GM19099 (cell line): ENCODE results near the gene GLIS2.

Experiments used
- POLR2A ChIP-seq: IDR thresholded peaks from 3 replicates; pipeline ENCODE4 v1.6.1; 2011; ENCODE audit warnings: low read depth; ENCODE audit not compliant: insufficient read length; ENCODE audit errors: extremely low read depth

Gene GLIS2

DNA sequence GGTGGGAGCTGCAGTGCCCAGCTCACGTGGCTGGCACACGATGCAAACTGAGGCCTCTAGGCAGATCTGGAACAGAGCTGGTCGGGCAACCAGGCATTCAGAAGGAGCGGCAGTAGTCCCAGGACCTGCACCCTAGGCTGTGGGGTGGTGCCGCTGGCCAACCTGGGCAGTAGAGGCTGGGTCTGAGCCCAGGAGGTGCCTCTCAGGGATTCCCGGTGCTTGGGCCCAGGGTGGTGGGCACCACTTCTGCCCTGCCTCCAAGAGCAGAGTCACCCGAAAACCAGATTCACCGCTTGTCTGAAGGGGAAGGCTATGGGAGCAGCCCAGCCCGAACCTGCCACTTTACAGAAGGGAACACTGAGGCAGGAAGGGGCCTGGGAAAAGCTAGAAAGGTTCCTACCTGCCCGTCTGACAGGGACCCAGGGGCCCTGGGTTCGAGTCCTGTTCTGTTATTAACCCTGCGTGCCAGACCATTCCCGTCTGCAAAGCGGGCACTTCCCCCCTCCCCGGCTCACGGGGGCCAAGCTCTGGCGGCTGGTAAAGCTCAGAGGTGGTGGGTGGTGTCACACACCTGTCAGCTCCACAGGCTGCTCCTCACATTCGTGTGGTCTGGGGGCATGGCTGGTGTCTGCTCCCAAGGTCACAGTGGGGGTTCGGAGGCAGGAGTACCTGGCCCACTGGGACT, 16.9 kb downstream of the GLIS2 start:
- TF ChIP-seq POLR2A: no peak

DNA sequence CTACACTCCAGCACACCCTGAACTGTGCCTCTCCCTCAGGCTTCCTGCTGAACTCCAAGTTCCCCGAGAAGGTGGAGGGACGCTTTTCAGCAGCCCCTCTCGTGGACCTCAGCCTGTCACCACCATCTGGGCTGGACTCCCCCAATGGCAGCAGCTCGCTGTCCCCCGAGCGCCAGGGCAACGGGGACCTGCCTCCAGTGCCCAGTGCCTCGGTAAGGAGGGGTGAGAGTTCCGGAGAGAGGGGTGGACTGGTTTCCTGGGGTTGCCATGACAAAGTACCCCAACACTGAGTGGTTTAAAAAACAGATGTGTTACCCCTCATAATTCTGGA, 17.4 kb downstream of the GLIS2 start:
- no peak for TF ChIP-seq POLR2A

- TF ChIP-seq POLR2A: no peak
These were observed 19.0 kb downstream of the GLIS2 start for GRCh38 chr16:4334724-4335495.

DNA sequence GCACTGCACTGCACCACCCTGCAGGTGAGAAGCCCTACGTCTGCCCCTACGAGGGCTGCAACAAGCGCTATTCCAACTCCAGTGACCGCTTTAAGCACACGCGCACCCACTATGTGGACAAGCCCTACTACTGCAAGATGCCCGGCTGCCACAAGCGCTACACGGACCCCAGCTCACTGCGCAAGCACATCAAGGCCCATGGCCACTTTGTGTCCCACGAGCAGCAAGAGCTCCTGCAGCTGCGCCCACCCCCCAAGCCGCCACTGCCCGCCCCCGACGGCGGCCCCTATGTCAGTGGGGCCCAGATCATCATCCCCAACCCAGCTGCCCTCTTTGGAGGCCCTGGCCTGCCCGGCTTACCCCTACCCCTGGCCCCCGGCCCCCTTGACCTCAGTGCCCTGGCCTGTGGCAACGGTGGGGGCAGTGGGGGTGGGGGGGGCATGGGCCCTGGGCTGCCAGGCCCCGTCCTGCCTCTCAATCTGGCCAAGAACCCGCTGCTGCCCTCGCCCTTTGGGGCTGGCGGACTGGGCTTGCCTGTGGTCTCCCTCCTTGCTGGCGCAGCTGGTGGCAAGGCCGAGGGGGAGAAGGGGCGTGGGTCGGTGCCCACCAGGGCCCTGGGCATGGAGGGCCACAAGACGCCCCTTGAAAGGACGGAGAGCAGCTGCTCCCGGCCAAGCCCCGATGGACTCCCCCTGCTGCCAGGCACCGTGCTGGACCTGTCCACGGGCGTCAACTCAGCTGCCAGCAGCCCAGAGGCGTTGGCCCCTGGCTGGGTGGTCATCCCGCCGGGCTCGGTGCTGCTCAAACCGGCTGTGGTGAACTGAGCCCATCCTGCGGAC, 21.1 kb downstream of the GLIS2 start:
- TF ChIP-seq POLR2A: no peak

DNA sequence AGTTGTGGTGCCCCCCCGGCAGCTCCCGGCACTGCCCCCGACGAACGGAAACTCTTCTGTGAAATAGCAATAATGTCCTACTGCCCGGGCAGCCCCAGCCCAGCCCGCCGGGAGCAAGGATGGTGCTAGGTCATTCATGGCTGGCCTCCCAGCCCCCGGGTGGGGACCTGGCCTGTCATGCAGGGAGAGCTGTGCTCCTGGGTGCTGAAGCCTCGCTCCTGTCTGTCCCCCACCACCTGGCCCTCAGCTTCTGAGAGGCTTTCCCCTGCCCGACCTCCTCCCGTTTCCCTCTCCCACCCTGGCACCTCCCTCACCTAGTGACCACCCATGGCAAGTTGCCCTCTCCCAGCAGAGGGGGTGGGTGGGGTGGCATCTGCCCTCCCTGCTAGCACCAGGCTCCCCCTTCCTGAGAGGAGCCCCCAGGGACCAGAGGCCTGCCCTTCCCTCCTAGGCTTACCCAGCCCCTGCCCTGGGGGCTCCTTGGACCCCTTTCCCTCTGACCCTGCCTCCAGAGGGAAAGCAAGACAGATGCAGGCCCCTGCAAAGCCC, 21.7 kb downstream of the GLIS2 start:
- no peak for TF ChIP-seq POLR2A

DNA sequence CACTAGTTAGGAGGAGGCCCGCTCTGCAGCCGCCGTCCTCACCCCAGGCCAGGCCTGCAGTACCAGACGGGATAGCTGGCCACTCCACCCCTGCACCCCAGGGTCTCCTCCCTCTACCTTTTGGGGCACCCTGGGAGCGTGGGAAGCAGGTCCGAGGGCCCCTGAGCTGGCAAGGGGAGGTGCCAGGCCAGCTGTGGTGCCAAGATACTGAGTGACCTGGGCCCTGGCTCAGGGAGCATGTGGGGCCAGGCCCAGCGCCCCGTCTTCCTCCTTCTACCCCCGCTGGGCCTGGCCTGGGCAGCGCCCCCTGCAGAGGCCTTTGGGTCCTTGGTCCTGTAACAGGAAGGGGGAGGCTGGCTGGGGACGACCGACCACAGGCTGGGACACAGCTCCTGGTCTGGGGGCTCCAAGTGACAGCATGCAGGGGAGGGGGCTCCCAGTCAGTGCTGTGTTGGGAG, 22.3 kb downstream of the GLIS2 start:
- no peak for TF ChIP-seq POLR2A

- no peak for TF ChIP-seq POLR2A
These were observed 22.9 kb downstream of the GLIS2 start for GRCh38 chr16:4338712-4339299.

DNA sequence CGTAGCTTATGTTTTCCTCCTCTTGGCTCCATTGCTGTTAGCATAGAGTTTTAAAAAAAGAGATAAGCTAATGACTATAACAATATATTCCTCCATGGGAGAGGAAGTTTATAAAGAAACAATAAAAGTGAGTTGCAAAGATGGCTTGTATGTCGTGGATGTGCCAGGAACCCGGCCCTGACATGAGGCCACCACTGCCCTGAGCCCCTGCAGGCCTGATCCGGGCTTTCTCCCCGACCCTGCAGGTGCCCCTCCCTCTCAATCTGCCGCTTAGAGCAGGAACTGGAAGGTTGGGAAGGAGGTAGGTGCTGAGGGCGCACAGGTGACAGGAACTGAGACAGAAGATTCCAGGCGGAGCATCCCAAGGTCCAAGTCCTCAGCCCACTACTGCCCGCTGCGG, 23.6 kb downstream of the GLIS2 start:
- no peak for TF ChIP-seq POLR2A

DNA sequence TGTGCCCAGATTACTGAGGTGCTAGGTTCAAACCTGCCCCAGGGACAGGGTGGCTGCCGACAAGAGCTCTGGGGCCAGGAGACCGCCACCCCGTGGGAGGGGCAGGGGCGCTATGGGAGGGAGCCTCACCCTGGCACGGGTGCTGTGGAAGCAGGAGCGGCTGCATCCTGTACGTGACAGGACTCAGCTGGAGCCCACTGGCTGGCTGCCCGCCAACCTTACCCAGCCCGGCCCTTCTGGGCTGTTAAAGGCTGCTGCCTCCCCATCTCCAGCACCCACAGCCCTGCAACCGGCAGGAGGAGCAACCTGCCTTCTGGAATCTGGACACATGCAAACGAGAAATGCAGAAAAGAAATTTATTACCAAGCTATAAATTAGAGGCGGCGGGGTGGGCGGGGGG, 24.0 kb downstream of the GLIS2 start:
- TF ChIP-seq POLR2A: no peak

DNA sequence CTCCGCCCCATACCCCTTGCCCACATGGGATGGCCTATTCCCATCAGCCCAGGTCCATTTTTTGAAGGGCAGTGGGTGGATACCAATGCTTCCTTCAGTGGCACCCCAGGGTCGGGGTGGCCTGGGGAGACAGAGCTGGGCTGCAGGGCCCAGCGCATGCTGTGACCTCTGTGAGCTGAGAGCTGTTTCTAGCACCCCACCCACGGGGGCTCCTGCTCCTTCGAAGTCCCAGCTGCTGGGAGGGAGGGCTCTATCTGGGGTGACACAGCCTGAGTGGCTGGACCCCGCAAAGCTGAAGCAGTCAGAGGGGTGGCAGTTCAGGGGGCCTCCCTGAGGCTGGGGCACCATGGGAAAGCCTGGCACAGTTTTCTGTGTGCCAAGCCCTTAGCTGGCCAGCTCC, 24.6 kb downstream of the GLIS2 start:
- no peak for TF ChIP-seq POLR2A

DNA sequence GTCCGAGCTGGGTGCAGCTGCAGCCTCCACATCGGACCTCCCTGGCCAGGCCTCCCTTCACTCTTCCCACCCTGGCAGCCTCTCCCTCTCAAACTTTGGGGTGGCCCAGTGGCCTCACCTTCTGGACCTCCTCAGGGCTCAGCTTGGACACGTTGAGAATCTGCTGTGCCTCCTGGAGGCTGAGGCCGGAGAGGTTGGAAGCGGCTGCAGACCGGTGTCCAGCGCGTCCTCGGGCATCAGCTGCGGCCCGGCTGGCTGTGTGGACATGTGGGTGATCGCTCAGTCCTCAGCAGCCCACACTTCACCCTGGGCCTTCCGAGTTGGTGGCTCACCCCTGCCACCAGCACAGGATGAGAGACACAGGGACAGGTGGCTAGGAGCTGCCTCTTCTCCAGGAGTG, 25.4 kb downstream of the GLIS2 start:
- TF ChIP-seq POLR2A: no peak

DNA sequence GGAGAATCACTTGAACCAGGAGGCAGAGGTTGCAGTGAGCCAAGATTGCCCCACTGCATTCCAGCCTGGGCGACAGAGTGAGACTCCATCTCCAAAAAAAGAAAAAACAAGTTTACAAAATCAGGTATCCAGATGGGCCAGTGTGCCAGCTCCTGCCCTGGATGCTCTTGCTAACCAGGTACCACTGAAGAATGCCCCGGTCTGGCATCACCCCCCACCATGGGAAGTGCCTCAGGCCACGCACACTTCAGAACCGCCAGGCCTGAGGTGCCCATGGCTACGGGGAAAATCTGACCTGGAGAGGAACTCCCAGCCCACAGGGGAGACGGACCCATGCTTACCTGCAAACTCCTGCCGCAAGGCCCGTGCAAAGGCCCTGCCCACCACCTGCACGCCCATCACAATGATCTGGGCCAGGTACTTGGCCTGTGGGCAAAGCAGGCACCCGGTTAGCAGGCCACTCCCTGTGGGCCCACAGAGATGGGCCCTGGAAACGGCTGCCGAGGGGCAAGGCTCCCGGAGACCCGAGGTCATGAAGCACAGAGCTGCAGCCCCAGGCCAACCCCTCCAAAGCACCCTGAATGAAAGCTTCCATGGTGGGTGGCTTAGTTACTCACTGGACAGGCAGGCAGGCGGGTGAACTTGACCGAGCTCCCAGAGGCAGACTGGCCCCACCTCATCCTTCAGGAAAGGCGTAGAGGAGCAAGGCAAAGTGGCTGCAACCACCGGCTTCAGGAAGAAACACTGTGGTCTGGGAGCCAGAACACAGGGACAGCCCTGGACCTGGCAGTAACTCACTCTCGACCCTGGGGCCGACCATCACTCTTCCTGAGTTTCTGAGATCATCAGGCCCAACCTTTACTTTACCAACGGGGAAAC, 27.2 kb downstream of the GLIS2 start:
- no peak for TF ChIP-seq POLR2A

- TF ChIP-seq POLR2A: no peak
These were observed 29.3 kb downstream of the GLIS2 start for GRCh38 chr16:4344983-4345835.

GRCh38 chr16:4345836-4346781, 30.2 kb downstream of the GLIS2 start:
- TF ChIP-seq POLR2A: no peak
